Liver (tissue), 9 donors: ENCODE measurements around the gene KLK10. TPM values are rescaled to one million over a fixed set of nuclear protein-coding genes. Genes with fewer than 3 reads are reported as not detected.

Experiments used
- DNase-seq: peaks from one replicate; pipeline ENCODE4 v3.0.0-alpha.2; 2017; ENCODE audit warnings: low spot score
- H3K27ac ChIP-seq, 2 donors: one replicate each; pipeline ENCODE4 v1.7.0; 2013; ENCODE audit warnings: inconsistent platforms in 2 of 2, low read length in 2 of 2, control low read depth in 1 of 2, low read depth in 1 of 2, mild to moderate bottlenecking in 1 of 2
- H3K27me3 ChIP-seq, 4 donors: one replicate each; pipeline versions ENCODE4 v1.6.1 to v1.7.0; 2013; ENCODE audit warnings: low read length in 3 of 4, inconsistent platforms in 1 of 4, mild to moderate bottlenecking in 1 of 4, moderate library complexity in 1 of 4; ENCODE audit not compliant: control insufficient read depth in 4 of 4, insufficient read depth in 4 of 4
- H3K36me3 ChIP-seq, 4 donors: one replicate each; pipeline versions ENCODE4 v1.6.1 to v1.7.0; 2013; ENCODE audit warnings: low read length in 3 of 4, mild to moderate bottlenecking in 3 of 4, low read depth in 1 of 4, moderate library complexity in 1 of 4; ENCODE audit not compliant: control insufficient read depth in 4 of 4, insufficient read depth in 3 of 4
- H3K4me1 ChIP-seq, 4 donors: one replicate each; pipeline versions ENCODE4 v1.6.1 to v1.7.0; 2013; ENCODE audit warnings: low read length in 3 of 4, mild to moderate bottlenecking in 3 of 4, moderate library complexity in 1 of 4; ENCODE audit not compliant: control insufficient read depth in 4 of 4, insufficient read depth in 4 of 4
- H3K4me3 ChIP-seq, 3 donors: one replicate each; pipeline versions ENCODE4 v1.6.1 to v1.7.0; 2013; ENCODE audit warnings: low read length in 3 of 3, control low read depth in 1 of 3, low read depth in 1 of 3, mild to moderate bottlenecking in 1 of 3
- H3K9ac ChIP-seq, 2 donors: one replicate each; pipeline ENCODE4 v1.7.0; 2013; ENCODE audit warnings: low read length in 2 of 2, mild to moderate bottlenecking in 2 of 2, moderate library complexity in 2 of 2, control low read depth in 1 of 2, low read depth in 1 of 2
- H3K9me3 ChIP-seq, 4 donors: one replicate each; pipeline versions ENCODE4 v1.6.1 to v1.7.0; 2013; ENCODE audit warnings: low read length in 3 of 4; ENCODE audit not compliant: control insufficient read depth in 4 of 4
- EGR1 ChIP-seq, 2 donors: IDR thresholded peaks; 2 replicates each; pipeline ENCODE4 v1.6.1; 2016 to 2018; ENCODE audit warnings: antibody characterized with exemption in 2 of 2, low read depth in 2 of 2
- FOXA1 ChIP-seq: IDR thresholded peaks from 2 replicates; pipeline ENCODE4 v1.6.1; 2016; ENCODE audit warnings: antibody characterized with exemption
- FOXA2 ChIP-seq: IDR thresholded peaks from 2 replicates; pipeline ENCODE4 v1.6.1; 2016; ENCODE audit warnings: antibody characterized with exemption
- GABPA ChIP-seq, 2 donors: IDR thresholded peaks in 1 of 2; conservative IDR thresholded peaks in 1 of 2; 2 replicates each; pipeline ENCODE4 v1.6.1; 2016; ENCODE audit warnings: antibody characterized with exemption in 2 of 2, mild to moderate bottlenecking in 1 of 2, moderate library complexity in 1 of 2
- HNF4A ChIP-seq, 2 donors: conservative IDR thresholded peaks; 2 replicates each; pipeline ENCODE4 v1.6.1; 2016; ENCODE audit warnings: antibody characterized with exemption in 2 of 2, mild to moderate bottlenecking in 2 of 2
- HNF4G ChIP-seq: IDR thresholded peaks from 2 replicates; pipeline ENCODE4 v1.6.1; 2016; ENCODE audit warnings: antibody characterized with exemption
- JUND ChIP-seq, 2 donors: IDR thresholded peaks; 2 replicates each; pipeline ENCODE4 v1.6.1; 2016; ENCODE audit warnings: antibody characterized with exemption in 2 of 2
- NR2F2 ChIP-seq: IDR thresholded peaks from 2 replicates; pipeline ENCODE4 v1.6.1; 2016; ENCODE audit warnings: antibody characterized with exemption
- RAD21 ChIP-seq, 2 donors: IDR thresholded peaks; 2 replicates each; pipeline ENCODE4 v1.6.1; 2016; ENCODE audit warnings: antibody characterized with exemption in 2 of 2, mild to moderate bottlenecking in 2 of 2
- RXRA ChIP-seq, 2 donors: IDR thresholded peaks; 2 replicates each; pipeline ENCODE4 v1.6.1; 2017 to 2018; ENCODE audit warnings: antibody characterized with exemption in 2 of 2, mild to moderate bottlenecking in 1 of 2
- SP1 ChIP-seq: IDR thresholded peaks from 2 replicates; pipeline ENCODE4 v1.6.1; 2018; ENCODE audit warnings: antibody characterized with exemption, mild to moderate bottlenecking
- TAF1 ChIP-seq: conservative IDR thresholded peaks from 2 replicates; pipeline ENCODE4 v1.6.1; 2016; ENCODE audit warnings: antibody characterized with exemption, mild to moderate bottlenecking
- YY1 ChIP-seq: IDR thresholded peaks from 2 replicates; pipeline ENCODE4 v1.6.1; 2016; ENCODE audit warnings: antibody characterized with exemption, mild to moderate bottlenecking
- WGBS: extraction: QIAGEN DNeasy Blood & Tissue Kit; methylation state at CpG from one replicate; pipeline ENCODE4 v1.1.7; 2013; 5-methylcytosine and 5-hydroxymethylcytosine counted together
- polyA plus RNA-seq, 2 donors: library from polyadenylated mRNA; stranded (reverse) in 1 of 2; unstranded in 1 of 2; fragments of 200-250 nt in 1 of 2; fragments of >200 nt in 1 of 2; fragmentation: Nextera tagmentation in 1 of 2; extraction: Ambion mirVana in 1 of 2; gene quantifications; one replicate each; pipeline versions ENCODE4 v1.2.1 to v1.2.3, GENCODE V29; 2013 to 2015
- total RNA-seq, 2 donors: library from RNA; depleted of rRNA; stranded (reverse); fragments of >200 nt; gene quantifications; one replicate each; pipeline ENCODE4 v1.2.3, GENCODE V29; 2014
- TF ChIP-seq, protein P1 (sequence below): IDR thresholded peaks from 2 replicates; pipeline ENCODE4 v1.6.1; 2016; ENCODE audit warnings: antibody characterized with exemption
- TF ChIP-seq, protein P2 (sequence below): IDR thresholded peaks from 2 replicates; pipeline ENCODE4 v1.6.1; 2016; ENCODE audit warnings: antibody characterized with exemption
- TF ChIP-seq, protein P3 (sequence below): fragments of 150-350 bp; IDR thresholded peaks from 2 replicates; pipeline ENCODE4 v1.5.1; 2017; ENCODE audit warnings: improper control_type of control experiment, low read depth, low read length; ENCODE audit not compliant: missing input control
- TF ChIP-seq, protein P4 (sequence below): IDR thresholded peaks from 2 replicates; pipeline ENCODE4 v1.6.1; 2016; ENCODE audit warnings: antibody characterized with exemption
- TF ChIP-seq, protein P5 (sequence below): IDR thresholded peaks from 2 replicates; pipeline ENCODE4 v1.6.1; 2016; ENCODE audit warnings: antibody characterized with exemption, mild to moderate bottlenecking
- donor health status: healthy.
- donor health status: healthy.
- donor health status: healthy.
- donor health status: healthy.
- donor health status: healthy.

Gene KLK10
- total and polyA plus RNA-seq, 4 donors, result 0.06 TPM; not detected in 3

DNA sequence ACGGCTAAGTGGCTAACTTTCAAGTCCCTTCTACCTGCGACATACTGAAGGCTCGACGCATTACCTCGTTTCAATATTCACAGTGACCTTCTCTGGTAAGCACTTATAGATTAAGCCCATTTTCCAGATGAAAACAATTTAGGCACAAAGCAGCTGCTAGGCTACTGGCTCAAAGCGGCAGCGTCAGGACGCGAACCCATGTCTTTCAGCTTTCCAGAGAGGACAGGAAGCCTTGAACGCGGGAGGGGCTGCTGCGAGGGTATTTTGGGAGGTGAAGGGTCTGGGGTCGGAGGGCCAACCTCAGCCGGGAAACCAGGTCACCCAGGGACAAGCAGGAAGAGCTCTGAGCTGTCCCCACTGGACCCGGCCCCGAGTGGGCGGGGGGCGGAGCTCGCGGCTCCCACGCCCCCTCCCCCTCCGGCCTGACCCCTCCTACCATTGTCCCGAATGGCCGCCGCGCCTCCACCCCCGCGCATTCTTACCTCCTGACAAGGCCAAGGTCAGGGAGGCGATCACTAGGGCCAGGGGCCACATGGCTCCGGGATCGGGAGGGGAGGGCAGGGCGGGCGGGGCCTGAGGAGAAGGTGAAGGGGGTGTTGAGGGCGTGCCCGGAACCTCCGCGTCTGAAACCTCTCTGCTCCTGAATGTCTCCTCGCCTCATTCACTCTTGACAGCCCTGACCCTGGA is 45.2 kb upstream of the KLK10 start, which contains the start of gene KLK13:
TSS of gene KLK13 (minus strand) at position 559 of the 687 bp plus-strand sequence. CDS start at position 534, 25 bp downstream.
- no peak for DNase-seq
- Histone ChIP-seq H3K36me3 (no peaks in the 10 kb centered on the region), H3K27ac (no peak within 1 kb of the TSS), H3K4me3 (no peak within 1 kb of the TSS), H3K9me3 (no peaks in the 10 kb centered on the region), H3K9ac (no peak within 1 kb of the TSS), H3K27me3 (peaks cover 0 to 6% (median 1%) of the 10 kb centered on the region in 4 donors), H3K4me1 (no peaks in the 10 kb centered on the region)
- no peak for TF ChIP-seq RXRA (IDR thresholded peaks at IDR 0.05)
- TF ChIP-seq EGR1 (IDR thresholded peaks at IDR 0.05; ENCODE audit: low read depth in 2 of 2), result no peak
- no peak for TF ChIP-seq JUND (IDR thresholded peaks at IDR 0.05)
- TF ChIP-seq GABPA (IDR thresholded peaks at IDR 0.05 in 1 of 2, conservative IDR thresholded peaks at IDR 0.05 in 1 of 2), result no peak
- no peak for TF ChIP-seq HNF4G
- TF ChIP-seq FOXA2, result no peak
- TF ChIP-seq, protein P1, sequence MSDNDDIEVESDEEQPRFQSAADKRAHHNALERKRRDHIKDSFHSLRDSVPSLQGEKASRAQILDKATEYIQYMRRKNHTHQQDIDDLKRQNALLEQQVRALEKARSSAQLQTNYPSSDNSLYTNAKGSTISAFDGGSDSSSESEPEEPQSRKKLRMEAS, result no peak
- TF ChIP-seq NR2F2, result no peak
- TF ChIP-seq, protein P2, sequence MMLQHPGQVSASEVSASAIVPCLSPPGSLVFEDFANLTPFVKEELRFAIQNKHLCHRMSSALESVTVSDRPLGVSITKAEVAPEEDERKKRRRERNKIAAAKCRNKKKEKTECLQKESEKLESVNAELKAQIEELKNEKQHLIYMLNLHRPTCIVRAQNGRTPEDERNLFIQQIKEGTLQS, result no peak
- TF ChIP-seq, protein P3, sequence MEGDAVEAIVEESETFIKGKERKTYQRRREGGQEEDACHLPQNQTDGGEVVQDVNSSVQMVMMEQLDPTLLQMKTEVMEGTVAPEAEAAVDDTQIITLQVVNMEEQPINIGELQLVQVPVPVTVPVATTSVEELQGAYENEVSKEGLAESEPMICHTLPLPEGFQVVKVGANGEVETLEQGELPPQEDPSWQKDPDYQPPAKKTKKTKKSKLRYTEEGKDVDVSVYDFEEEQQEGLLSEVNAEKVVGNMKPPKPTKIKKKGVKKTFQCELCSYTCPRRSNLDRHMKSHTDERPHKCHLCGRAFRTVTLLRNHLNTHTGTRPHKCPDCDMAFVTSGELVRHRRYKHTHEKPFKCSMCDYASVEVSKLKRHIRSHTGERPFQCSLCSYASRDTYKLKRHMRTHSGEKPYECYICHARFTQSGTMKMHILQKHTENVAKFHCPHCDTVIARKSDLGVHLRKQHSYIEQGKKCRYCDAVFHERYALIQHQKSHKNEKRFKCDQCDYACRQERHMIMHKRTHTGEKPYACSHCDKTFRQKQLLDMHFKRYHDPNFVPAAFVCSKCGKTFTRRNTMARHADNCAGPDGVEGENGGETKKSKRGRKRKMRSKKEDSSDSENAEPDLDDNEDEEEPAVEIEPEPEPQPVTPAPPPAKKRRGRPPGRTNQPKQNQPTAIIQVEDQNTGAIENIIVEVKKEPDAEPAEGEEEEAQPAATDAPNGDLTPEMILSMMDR, result no peak
- TF ChIP-seq HNF4A (conservative IDR thresholded peaks at IDR 0.05), result no peak
- TF ChIP-seq YY1, result no peak
- TF ChIP-seq FOXA1, result no peak
- TF ChIP-seq, protein P4, sequence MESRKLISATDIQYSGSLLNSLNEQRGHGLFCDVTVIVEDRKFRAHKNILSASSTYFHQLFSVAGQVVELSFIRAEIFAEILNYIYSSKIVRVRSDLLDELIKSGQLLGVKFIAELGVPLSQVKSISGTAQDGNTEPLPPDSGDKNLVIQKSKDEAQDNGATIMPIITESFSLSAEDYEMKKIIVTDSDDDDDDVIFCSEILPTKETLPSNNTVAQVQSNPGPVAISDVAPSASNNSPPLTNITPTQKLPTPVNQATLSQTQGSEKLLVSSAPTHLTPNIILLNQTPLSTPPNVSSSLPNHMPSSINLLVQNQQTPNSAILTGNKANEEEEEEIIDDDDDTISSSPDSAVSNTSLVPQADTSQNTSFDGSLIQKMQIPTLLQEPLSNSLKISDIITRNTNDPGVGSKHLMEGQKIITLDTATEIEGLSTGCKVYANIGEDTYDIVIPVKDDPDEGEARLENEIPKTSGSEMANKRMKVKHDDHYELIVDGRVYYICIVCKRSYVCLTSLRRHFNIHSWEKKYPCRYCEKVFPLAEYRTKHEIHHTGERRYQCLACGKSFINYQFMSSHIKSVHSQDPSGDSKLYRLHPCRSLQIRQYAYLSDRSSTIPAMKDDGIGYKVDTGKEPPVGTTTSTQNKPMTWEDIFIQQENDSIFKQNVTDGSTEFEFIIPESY, result no peak
- TF ChIP-seq, protein P5, sequence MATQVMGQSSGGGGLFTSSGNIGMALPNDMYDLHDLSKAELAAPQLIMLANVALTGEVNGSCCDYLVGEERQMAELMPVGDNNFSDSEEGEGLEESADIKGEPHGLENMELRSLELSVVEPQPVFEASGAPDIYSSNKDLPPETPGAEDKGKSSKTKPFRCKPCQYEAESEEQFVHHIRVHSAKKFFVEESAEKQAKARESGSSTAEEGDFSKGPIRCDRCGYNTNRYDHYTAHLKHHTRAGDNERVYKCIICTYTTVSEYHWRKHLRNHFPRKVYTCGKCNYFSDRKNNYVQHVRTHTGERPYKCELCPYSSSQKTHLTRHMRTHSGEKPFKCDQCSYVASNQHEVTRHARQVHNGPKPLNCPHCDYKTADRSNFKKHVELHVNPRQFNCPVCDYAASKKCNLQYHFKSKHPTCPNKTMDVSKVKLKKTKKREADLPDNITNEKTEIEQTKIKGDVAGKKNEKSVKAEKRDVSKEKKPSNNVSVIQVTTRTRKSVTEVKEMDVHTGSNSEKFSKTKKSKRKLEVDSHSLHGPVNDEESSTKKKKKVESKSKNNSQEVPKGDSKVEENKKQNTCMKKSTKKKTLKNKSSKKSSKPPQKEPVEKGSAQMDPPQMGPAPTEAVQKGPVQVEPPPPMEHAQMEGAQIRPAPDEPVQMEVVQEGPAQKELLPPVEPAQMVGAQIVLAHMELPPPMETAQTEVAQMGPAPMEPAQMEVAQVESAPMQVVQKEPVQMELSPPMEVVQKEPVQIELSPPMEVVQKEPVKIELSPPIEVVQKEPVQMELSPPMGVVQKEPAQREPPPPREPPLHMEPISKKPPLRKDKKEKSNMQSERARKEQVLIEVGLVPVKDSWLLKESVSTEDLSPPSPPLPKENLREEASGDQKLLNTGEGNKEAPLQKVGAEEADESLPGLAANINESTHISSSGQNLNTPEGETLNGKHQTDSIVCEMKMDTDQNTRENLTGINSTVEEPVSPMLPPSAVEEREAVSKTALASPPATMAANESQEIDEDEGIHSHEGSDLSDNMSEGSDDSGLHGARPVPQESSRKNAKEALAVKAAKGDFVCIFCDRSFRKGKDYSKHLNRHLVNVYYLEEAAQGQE, result no peak
- no peak for TF ChIP-seq TAF1
- no peak for TF ChIP-seq RAD21 (IDR thresholded peaks at IDR 0.05)
- TF ChIP-seq SP1, result no peak
- WGBS, result 14% methylated on average over 38 of the region's 38 CpGs
